ENCODE data around the gene TTN. TPM values are rescaled to one million over a fixed set of nuclear protein-coding genes. Genes with fewer than 3 reads are reported as not detected.
A peak's percentile ranks its signal among the peaks of the same experiment; 100 is the strongest.

The TTN gene
- total RNA-seq, 1 donor from 2014 or later: 12.2 TPM

DNA sequence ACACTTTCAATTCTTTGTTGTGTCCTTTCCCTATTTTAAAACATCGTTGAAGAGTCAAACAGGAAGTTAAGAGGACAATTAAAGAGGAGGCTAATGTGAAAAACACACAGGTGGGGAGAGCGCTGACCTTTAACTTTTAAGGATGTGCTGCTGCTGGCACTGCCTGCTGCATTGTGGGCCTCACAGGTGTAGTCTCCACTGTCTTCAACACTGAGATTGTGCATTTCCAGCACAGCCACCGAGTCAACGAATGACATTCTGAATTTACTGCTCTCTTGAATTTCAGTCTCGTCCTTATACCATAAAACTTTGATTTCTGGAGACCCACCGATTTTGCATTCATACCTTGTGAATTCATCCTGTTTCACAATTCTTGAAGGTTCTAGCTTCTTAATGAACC, 91.9 kb downstream of the TTN start:
- TF ChIP-seq, protein P1, sequence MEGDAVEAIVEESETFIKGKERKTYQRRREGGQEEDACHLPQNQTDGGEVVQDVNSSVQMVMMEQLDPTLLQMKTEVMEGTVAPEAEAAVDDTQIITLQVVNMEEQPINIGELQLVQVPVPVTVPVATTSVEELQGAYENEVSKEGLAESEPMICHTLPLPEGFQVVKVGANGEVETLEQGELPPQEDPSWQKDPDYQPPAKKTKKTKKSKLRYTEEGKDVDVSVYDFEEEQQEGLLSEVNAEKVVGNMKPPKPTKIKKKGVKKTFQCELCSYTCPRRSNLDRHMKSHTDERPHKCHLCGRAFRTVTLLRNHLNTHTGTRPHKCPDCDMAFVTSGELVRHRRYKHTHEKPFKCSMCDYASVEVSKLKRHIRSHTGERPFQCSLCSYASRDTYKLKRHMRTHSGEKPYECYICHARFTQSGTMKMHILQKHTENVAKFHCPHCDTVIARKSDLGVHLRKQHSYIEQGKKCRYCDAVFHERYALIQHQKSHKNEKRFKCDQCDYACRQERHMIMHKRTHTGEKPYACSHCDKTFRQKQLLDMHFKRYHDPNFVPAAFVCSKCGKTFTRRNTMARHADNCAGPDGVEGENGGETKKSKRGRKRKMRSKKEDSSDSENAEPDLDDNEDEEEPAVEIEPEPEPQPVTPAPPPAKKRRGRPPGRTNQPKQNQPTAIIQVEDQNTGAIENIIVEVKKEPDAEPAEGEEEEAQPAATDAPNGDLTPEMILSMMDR (IDR thresholded peaks at IDR 0.05; ENCODE audit: unreplicated experiment): no peak
- Mint-ChIP-seq H3K4me3 (ENCODE audit: low read depth) (no peak overlapping the region), H3K9me3 (ENCODE audit: low read depth) (no peaks in the 10 kb centered on the region), H3K36me3 (ENCODE audit: insufficient read depth) (peaks cover 6% of the 10 kb centered on the region), H3K27ac (no peak overlapping the region), H3K27me3 (no peaks in the 10 kb centered on the region), H3K4me1 (ENCODE audit: low read depth) (no peaks in the 10 kb centered on the region)
- no peak for DNase-seq (ENCODE audit: low spot score, unreplicated experiment)

DNA sequence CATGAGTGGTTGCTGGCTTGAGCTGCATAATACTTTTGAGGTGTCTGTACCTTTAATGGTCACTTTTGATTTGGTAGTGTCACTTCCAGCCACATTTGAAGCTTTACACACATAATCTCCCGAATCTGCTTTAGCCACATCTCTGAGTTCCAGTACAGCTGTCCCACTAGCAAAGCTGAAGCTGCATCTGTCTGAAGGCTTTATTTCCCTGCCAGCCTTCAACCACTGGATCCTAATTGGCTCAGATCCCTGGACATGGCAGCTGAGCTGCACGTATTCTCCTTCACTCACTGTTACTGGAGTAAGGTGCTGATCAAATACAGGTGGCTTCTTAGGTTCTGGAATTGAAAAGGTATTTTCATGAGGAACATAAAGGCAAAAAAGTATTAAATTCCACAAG, 99.7 kb downstream of the TTN start:
- Mint-ChIP-seq H3K36me3 (ENCODE audit: insufficient read depth) (peaks cover 1% of the 10 kb centered on the region), H3K4me3 (ENCODE audit: low read depth) (peak overlapping the region; percentile 31), H3K27me3 (no peaks in the 10 kb centered on the region), H3K27ac (no peak overlapping the region), H3K9me3 (ENCODE audit: low read depth) (no peaks in the 10 kb centered on the region), H3K4me1 (ENCODE audit: low read depth) (no peaks in the 10 kb centered on the region)
- TF ChIP-seq, protein P1 (IDR thresholded peaks at IDR 0.05; ENCODE audit: unreplicated experiment): no peak
- no peak for DNase-seq (ENCODE audit: low spot score, unreplicated experiment)

DNA sequence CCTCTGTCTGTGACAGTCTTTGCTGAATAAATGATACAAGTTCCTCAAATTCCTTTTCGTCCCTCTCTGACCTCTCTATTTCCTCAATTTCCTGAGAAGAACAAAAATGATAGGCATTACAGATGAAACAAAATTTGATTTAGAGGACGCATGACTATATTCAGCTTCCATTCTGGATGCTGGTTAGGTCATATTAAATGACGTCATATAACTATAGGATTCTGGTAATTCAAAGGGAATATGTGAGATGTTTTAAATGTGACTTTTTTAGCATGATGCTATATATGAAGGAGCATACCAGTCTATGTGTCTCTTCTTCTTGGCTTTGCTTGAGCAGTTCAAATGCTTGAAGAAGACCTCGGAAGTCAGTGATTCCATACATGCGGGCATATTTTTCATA, 102.3 kb downstream of the TTN start:
- Mint-ChIP-seq H3K27me3 (no peaks in the 10 kb centered on the region), H3K9me3 (ENCODE audit: low read depth) (peaks cover 3% of the 10 kb centered on the region), H3K27ac (no peak overlapping the region)

GRCh38 chr2:178702361-178702760, 104.9 kb downstream of the TTN start:
- TF ChIP-seq, protein P1 (IDR thresholded peaks at IDR 0.05; ENCODE audit: unreplicated experiment): no peak
- Mint-ChIP-seq H3K9me3 (ENCODE audit: low read depth) (peaks cover 3% of the 10 kb centered on the region), H3K36me3 (ENCODE audit: insufficient read depth) (peaks cover 8% of the 10 kb centered on the region), H3K4me1 (ENCODE audit: low read depth) (no peaks in the 10 kb centered on the region), H3K27me3 (no peaks in the 10 kb centered on the region), H3K27ac (no peak overlapping the region), H3K4me3 (ENCODE audit: low read depth) (no peak overlapping the region)
- no peak for DNase-seq (ENCODE audit: low spot score, unreplicated experiment)

More for the DNA sequence above, 102.3 kb downstream of the TTN start:
- TF ChIP-seq, protein P1 (IDR thresholded peaks at IDR 0.05; ENCODE audit: unreplicated experiment): no peak
- Mint-ChIP-seq H3K4me1 (ENCODE audit: low read depth) (no peaks in the 10 kb centered on the region), H3K4me3 (ENCODE audit: low read depth) (no peak overlapping the region), H3K36me3 (ENCODE audit: insufficient read depth) (peaks cover 4% of the 10 kb centered on the region)
- DNase-seq (ENCODE audit: low spot score, unreplicated experiment): no peak

DNA sequence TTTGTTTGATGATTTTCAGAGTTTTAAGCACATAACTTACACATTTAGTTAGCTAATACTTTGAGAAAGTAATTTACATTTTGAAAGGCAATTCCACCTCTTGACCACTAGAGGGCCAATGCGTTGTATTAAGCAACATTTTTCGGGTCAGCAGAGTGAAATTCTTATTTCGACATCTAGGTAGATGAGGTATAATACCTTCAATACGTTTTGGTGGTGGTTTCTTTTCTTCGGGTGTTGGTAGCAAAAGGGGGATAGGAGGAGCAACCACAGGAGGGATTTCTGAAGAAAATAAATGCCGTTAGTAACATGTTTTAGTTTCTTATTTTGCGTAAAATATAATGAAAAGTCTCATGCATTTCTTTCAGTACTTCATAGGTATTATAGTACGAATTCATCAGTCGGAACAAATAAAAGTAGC, 106.3 kb downstream of the TTN start:
- TF ChIP-seq, protein P1 (IDR thresholded peaks at IDR 0.05; ENCODE audit: unreplicated experiment): peak; percentile 73
- peaks cover 8% of the 10 kb centered on the region for H3K36me3 Mint-ChIP-seq (ENCODE audit: insufficient read depth)
- DNase-seq (ENCODE audit: low spot score, unreplicated experiment): no peak
- no peak overlapping the region for H3K4me3 Mint-ChIP-seq (ENCODE audit: low read depth)
- no peak overlapping the region for H3K27ac Mint-ChIP-seq
- H3K4me1 Mint-ChIP-seq (ENCODE audit: low read depth): no peaks in the 10 kb centered on the region
- H3K9me3 Mint-ChIP-seq (ENCODE audit: low read depth): peaks cover 3% of the 10 kb centered on the region
- H3K27me3 Mint-ChIP-seq: no peaks in the 10 kb centered on the region

Data from progenitor cell of endocrine pancreas (in vitro differentiated cells).